Measurements from ENCODE around the gene EHD1.

EHD1 gene

GRCh38 chr11:64891880-64892279, 13.5 kb upstream of the EHD1 start:
- H3K27ac ChIP-seq (ENCODE audit: insufficient read depth, low read length, poor library complexity, severe bottlenecking): no peak overlapping the region
- peaks cover 11% of the 10 kb centered on the region for H3K4me1 ChIP-seq (ENCODE audit: control insufficient read depth, insufficient read depth, low read length, poor library complexity, severe bottlenecking)
- DNase-seq: no peak
- no peaks in the 10 kb centered on the region for H3K9me3 ChIP-seq (ENCODE audit: control insufficient read depth, low read length)
- peaks cover 12% of the 10 kb centered on the region for H3K36me3 ChIP-seq (ENCODE audit: control insufficient read depth, insufficient read depth, low read length)
- H3K27me3 ChIP-seq (replicated peaks; ENCODE audit: control insufficient read depth, insufficient read depth, low read length, poor library complexity, severe bottlenecking): no peaks in the 10 kb centered on the region
- no peak overlapping the region for H3K4me3 ChIP-seq (ENCODE audit: insufficient read depth, low read depth, low read length, poor library complexity, severe bottlenecking)

GRCh38 chr11:64891215-64891848, 12.9 kb upstream of the EHD1 start:
- Histone ChIP-seq H3K36me3 (ENCODE audit: control insufficient read depth, insufficient read depth, low read length) (peaks cover 12% of the 10 kb centered on the region), H3K4me3 (ENCODE audit: insufficient read depth, low read depth, low read length, poor library complexity, severe bottlenecking) (no peak overlapping the region), H3K27ac (ENCODE audit: insufficient read depth, low read length, poor library complexity, severe bottlenecking) (no peak overlapping the region), H3K27me3 (replicated peaks; ENCODE audit: control insufficient read depth, insufficient read depth, low read length, poor library complexity, severe bottlenecking) (no peaks in the 10 kb centered on the region), H3K9me3 (ENCODE audit: control insufficient read depth, low read length) (no peaks in the 10 kb centered on the region), H3K4me1 (ENCODE audit: control insufficient read depth, insufficient read depth, low read length, poor library complexity, severe bottlenecking) (peaks cover 11% of the 10 kb centered on the region)
- DNase-seq: no peak

GRCh38 chr11:64890522-64890939, 12.1 kb upstream of the EHD1 start:
- peaks cover 17% of the 10 kb centered on the region for H3K4me1 ChIP-seq (ENCODE audit: control insufficient read depth, insufficient read depth, low read length, poor library complexity, severe bottlenecking)
- H3K4me3 ChIP-seq (ENCODE audit: insufficient read depth, low read depth, low read length, poor library complexity, severe bottlenecking): no peak overlapping the region

GRCh38 chr11:64888729-64889511, 10.5 kb upstream of the EHD1 start:
- H3K36me3 ChIP-seq (ENCODE audit: control insufficient read depth, insufficient read depth, low read length): no peaks in the 10 kb centered on the region
- H3K27me3 ChIP-seq (replicated peaks; ENCODE audit: control insufficient read depth, insufficient read depth, low read length, poor library complexity, severe bottlenecking): no peaks in the 10 kb centered on the region
- no peaks in the 10 kb centered on the region for H3K9me3 ChIP-seq (ENCODE audit: control insufficient read depth, low read length)
- DNase-seq: no peak
- H3K4me3 ChIP-seq (ENCODE audit: insufficient read depth, low read depth, low read length, poor library complexity, severe bottlenecking): no peak overlapping the region
- H3K27ac ChIP-seq (ENCODE audit: insufficient read depth, low read length, poor library complexity, severe bottlenecking): no peak overlapping the region
- H3K4me1 ChIP-seq (ENCODE audit: control insufficient read depth, insufficient read depth, low read length, poor library complexity, severe bottlenecking): peaks cover 21% of the 10 kb centered on the region

More at GRCh38 chr11:64890522-64890939, 12.1 kb upstream of the EHD1 start:
- DNase-seq: no peak
- Histone ChIP-seq H3K9me3 (ENCODE audit: control insufficient read depth, low read length) (no peaks in the 10 kb centered on the region), H3K27ac (ENCODE audit: insufficient read depth, low read length, poor library complexity, severe bottlenecking) (no peak overlapping the region), H3K36me3 (ENCODE audit: control insufficient read depth, insufficient read depth, low read length) (peaks cover 6% of the 10 kb centered on the region), H3K27me3 (replicated peaks; ENCODE audit: control insufficient read depth, insufficient read depth, low read length, poor library complexity, severe bottlenecking) (no peaks in the 10 kb centered on the region)

- Histone ChIP-seq H3K27ac (ENCODE audit: insufficient read depth, low read length, poor library complexity, severe bottlenecking) (no peak overlapping the region), H3K9me3 (ENCODE audit: control insufficient read depth, low read length) (no peaks in the 10 kb centered on the region)
- no peak for DNase-seq
These were observed 9.9 kb upstream of the EHD1 start for GRCh38 chr11:64888406-64888728.

GRCh38 chr11:64887757-64888405, 9.5 kb upstream of the EHD1 start:
- H3K4me1 ChIP-seq (ENCODE audit: control insufficient read depth, insufficient read depth, low read length, poor library complexity, severe bottlenecking): peaks cover 21% of the 10 kb centered on the region
- DNase-seq: peak; percentile 69 to 80 (median 76)

More at GRCh38 chr11:64888406-64888728, 9.9 kb upstream of the EHD1 start:
- Histone ChIP-seq H3K4me3 (ENCODE audit: insufficient read depth, low read depth, low read length, poor library complexity, severe bottlenecking) (peak overlapping the region; percentile 24), H3K4me1 (ENCODE audit: control insufficient read depth, insufficient read depth, low read length, poor library complexity, severe bottlenecking) (peaks cover 21% of the 10 kb centered on the region), H3K27me3 (replicated peaks; ENCODE audit: control insufficient read depth, insufficient read depth, low read length, poor library complexity, severe bottlenecking) (no peaks in the 10 kb centered on the region), H3K36me3 (ENCODE audit: control insufficient read depth, insufficient read depth, low read length) (no peaks in the 10 kb centered on the region)

GRCh38 chr11:64887234-64887756, 8.9 kb upstream of the EHD1 start:
- DNase-seq: no peak
- no peaks in the 10 kb centered on the region for H3K27me3 ChIP-seq (replicated peaks; ENCODE audit: control insufficient read depth, insufficient read depth, low read length, poor library complexity, severe bottlenecking)
- no peaks in the 10 kb centered on the region for H3K9me3 ChIP-seq (ENCODE audit: control insufficient read depth, low read length)
- H3K36me3 ChIP-seq (ENCODE audit: control insufficient read depth, insufficient read depth, low read length): no peaks in the 10 kb centered on the region
- no peak overlapping the region for H3K4me3 ChIP-seq (ENCODE audit: insufficient read depth, low read depth, low read length, poor library complexity, severe bottlenecking)
- peak overlapping the region; percentile 7 for H3K27ac ChIP-seq (ENCODE audit: insufficient read depth, low read length, poor library complexity, severe bottlenecking)
- peaks cover 21% of the 10 kb centered on the region for H3K4me1 ChIP-seq (ENCODE audit: control insufficient read depth, insufficient read depth, low read length, poor library complexity, severe bottlenecking)

More at GRCh38 chr11:64887757-64888405, 9.5 kb upstream of the EHD1 start:
- Histone ChIP-seq H3K27me3 (replicated peaks; ENCODE audit: control insufficient read depth, insufficient read depth, low read length, poor library complexity, severe bottlenecking) (no peaks in the 10 kb centered on the region), H3K36me3 (ENCODE audit: control insufficient read depth, insufficient read depth, low read length) (no peaks in the 10 kb centered on the region), H3K9me3 (ENCODE audit: control insufficient read depth, low read length) (no peaks in the 10 kb centered on the region), H3K4me3 (ENCODE audit: insufficient read depth, low read depth, low read length, poor library complexity, severe bottlenecking) (peak overlapping the region; percentile 24), H3K27ac (ENCODE audit: insufficient read depth, low read length, poor library complexity, severe bottlenecking) (peak overlapping the region; percentile 7)

- Histone ChIP-seq H3K4me3 (ENCODE audit: insufficient read depth, low read depth, low read length, poor library complexity, severe bottlenecking) (no peak overlapping the region), H3K4me1 (ENCODE audit: control insufficient read depth, insufficient read depth, low read length, poor library complexity, severe bottlenecking) (peaks cover 24% of the 10 kb centered on the region), H3K9me3 (ENCODE audit: control insufficient read depth, low read length) (no peaks in the 10 kb centered on the region), H3K36me3 (ENCODE audit: control insufficient read depth, insufficient read depth, low read length) (no peaks in the 10 kb centered on the region), H3K27ac (ENCODE audit: insufficient read depth, low read length, poor library complexity, severe bottlenecking) (peak overlapping the region; percentile 65), H3K27me3 (replicated peaks; ENCODE audit: control insufficient read depth, insufficient read depth, low read length, poor library complexity, severe bottlenecking) (no peaks in the 10 kb centered on the region)
- DNase-seq: peak in 1 of 3 donors; percentile 21
These were observed 7.2 kb upstream of the EHD1 start for GRCh38 chr11:64885367-64886286.

- H3K9me3 ChIP-seq (ENCODE audit: control insufficient read depth, low read length): no peaks in the 10 kb centered on the region
- H3K27me3 ChIP-seq (replicated peaks; ENCODE audit: control insufficient read depth, insufficient read depth, low read length, poor library complexity, severe bottlenecking): no peaks in the 10 kb centered on the region
- H3K4me3 ChIP-seq (ENCODE audit: insufficient read depth, low read depth, low read length, poor library complexity, severe bottlenecking): no peak overlapping the region
- no peak overlapping the region for H3K27ac ChIP-seq (ENCODE audit: insufficient read depth, low read length, poor library complexity, severe bottlenecking)
- no peaks in the 10 kb centered on the region for H3K36me3 ChIP-seq (ENCODE audit: control insufficient read depth, insufficient read depth, low read length)
- DNase-seq: no peak
- peaks cover 40% of the 10 kb centered on the region for H3K4me1 ChIP-seq (ENCODE audit: control insufficient read depth, insufficient read depth, low read length, poor library complexity, severe bottlenecking)
These were observed 5.6 kb upstream of the EHD1 start for GRCh38 chr11:64884019-64884418.

Measured in effector memory CD4-positive, alpha-beta T cell (primary cell).